ENCODE measurements around the gene PURA. TPM values are rescaled to one million over a fixed set of nuclear protein-coding genes. Genes with fewer than 3 reads are reported as not detected.

The PURA gene
- total and polyA plus RNA-seq, 2 donors (not counting 1 experiment from before 2014, with no cell fraction given), result 2.2 to 23.5 TPM

- Histone ChIP-seq H4K20me1 (ENCODE audit: control insufficient read depth, insufficient read depth, low read length, poor library complexity, severe bottlenecking) (peaks cover 54% of the 10 kb centered on the region), H3K79me2 (ENCODE audit: control insufficient read depth, insufficient read depth, low read length) (peaks cover 37% of the 10 kb centered on the region), H2AFZ (ENCODE audit: insufficient read depth, low read depth, low read length, poor library complexity, severe bottlenecking) (no peak overlapping the region), H3K4me3 (ENCODE audit: control extremely low read depth in 1 of 5, extremely low read depth in 1 of 5, insufficient read depth in 1 of 5, low read depth in 2 of 5, low read length in 4 of 5) (no peak overlapping the region), H3K4me2 (replicated peaks; ENCODE audit: low read depth, low read length, poor library complexity, severe bottlenecking) (no peak overlapping the region), H3K27ac (ENCODE audit: low read length in 2 of 2) (no peak overlapping the region), H3K9ac (ENCODE audit: low read length) (no peak overlapping the region), H3K27me3 (replicated peaks in 1 of 4; ENCODE audit: control extremely low read depth in 1 of 4, control insufficient read depth in 3 of 4, insufficient read depth in 4 of 4, low read length in 3 of 4) (no peaks in the 10 kb centered on the region), H3K4me1 (ENCODE audit: control insufficient read depth in 2 of 2, insufficient read depth in 2 of 2, low read length in 2 of 2) (peaks cover 8 to 11% of the 10 kb centered on the region in 2 donors), H3K36me3 (replicated peaks in 1 of 2; ENCODE audit: control extremely low read depth in 1 of 2, control insufficient read depth in 1 of 2, extremely low read depth in 1 of 2, insufficient read depth in 2 of 2, low read length in 1 of 2) (no peaks in the 10 kb centered on the region), H3K9me3 (ENCODE audit: control extremely low read depth in 1 of 3, control insufficient read depth in 2 of 3, insufficient read depth in 1 of 3, low read length in 2 of 3) (no peaks in the 10 kb centered on the region)
- DNase-seq (no peak), ATAC-seq (ENCODE audit: low read depth) (no peak)
- no peaks in the 10 kb centered on the region for H3K9me3 Mint-ChIP-seq (ENCODE audit: insufficient read depth)
- intact Hi-C loops (cut with micrococcal nuclease), result no loop called here
- H3K4me3 Mint-ChIP-seq, result no peak overlapping the region
- CTCF ChIA-PET, result interaction anchor here (0.9 to 7.2 kb wide), 3 partner anchors 11 to 60 kb away, joined by 3 to 62 read pairs (median 14); no protein-coding TSS in a partner anchor
- WGBS (ENCODE audit: insufficient coverage), result 100% methylated on average over 4 of the region's 4 CpGs
- no peak overlapping the region for H3K27ac Mint-ChIP-seq
- TF ChIP-seq CTCF (IDR thresholded peaks at IDR 0.05) (no peak), EZH2 (IDR thresholded peaks at IDR 0.05; ENCODE audit: borderline replicate concordance, insufficient read depth, low read depth, low read length, poor library complexity, severe bottlenecking) (no peak)
- no peaks in the 10 kb centered on the region for H3K27me3 Mint-ChIP-seq
- peaks cover 32% of the 10 kb centered on the region for H3K4me1 Mint-ChIP-seq
- POLR2A ChIA-PET, result interaction anchor here (1.6 kb wide), 1 partner anchor 20 kb away, joined by 3 read pairs; the partner anchor contains the start of gene PURA
Observed at GRCh38 chr5:140133514-140134167, 19.7 kb downstream of the PURA start.

- Histone ChIP-seq H3K27me3 (replicated peaks in 1 of 4; ENCODE audit: control extremely low read depth in 1 of 4, control insufficient read depth in 3 of 4, insufficient read depth in 4 of 4, low read length in 3 of 4) (no peaks in the 10 kb centered on the region), H3K4me2 (replicated peaks; ENCODE audit: low read depth, low read length, poor library complexity, severe bottlenecking) (no peak overlapping the region), H3K9me3 (ENCODE audit: control extremely low read depth in 1 of 3, control insufficient read depth in 2 of 3, insufficient read depth in 1 of 3, low read length in 2 of 3) (no peaks in the 10 kb centered on the region), H3K4me3 (ENCODE audit: control extremely low read depth in 1 of 5, extremely low read depth in 1 of 5, insufficient read depth in 1 of 5, low read depth in 2 of 5, low read length in 4 of 5) (no peak overlapping the region), H3K4me1 (ENCODE audit: control insufficient read depth in 2 of 2, insufficient read depth in 2 of 2, low read length in 2 of 2) (peaks cover 8 to 11% of the 10 kb centered on the region in 2 donors), H2AFZ (ENCODE audit: insufficient read depth, low read depth, low read length, poor library complexity, severe bottlenecking) (no peak overlapping the region), H3K79me2 (ENCODE audit: control insufficient read depth, insufficient read depth, low read length) (peaks cover 45% of the 10 kb centered on the region), H3K27ac (ENCODE audit: low read length in 2 of 2) (no peak overlapping the region), H3K36me3 (replicated peaks in 1 of 2; ENCODE audit: control extremely low read depth in 1 of 2, control insufficient read depth in 1 of 2, extremely low read depth in 1 of 2, insufficient read depth in 2 of 2, low read length in 1 of 2) (no peaks in the 10 kb centered on the region), H4K20me1 (ENCODE audit: control insufficient read depth, insufficient read depth, low read length, poor library complexity, severe bottlenecking) (peaks cover 62% of the 10 kb centered on the region), H3K9ac (ENCODE audit: low read length) (no peak overlapping the region)
- intact Hi-C loops (cut with micrococcal nuclease), result no loop called here
- no peaks in the 10 kb centered on the region for H3K9me3 Mint-ChIP-seq (ENCODE audit: insufficient read depth)
- WGBS (ENCODE audit: insufficient coverage), result 100% methylated on average over 2 of the region's 2 CpGs
- ATAC-seq (ENCODE audit: low read depth), result no peak
- TF ChIP-seq EZH2 (IDR thresholded peaks at IDR 0.05; ENCODE audit: borderline replicate concordance, insufficient read depth, low read depth, low read length, poor library complexity, severe bottlenecking) (no peak), CTCF (IDR thresholded peaks at IDR 0.05) (no peak)
- no peaks in the 10 kb centered on the region for H3K27me3 Mint-ChIP-seq
- DNase-seq, result no peak
- ChIA-PET POLR2A (no interaction called here), CTCF (interaction anchor here (0.9 to 7.2 kb wide), 3 partner anchors 11 to 60 kb away, joined by 3 to 62 read pairs (median 14); no protein-coding TSS in a partner anchor)
- H3K27ac Mint-ChIP-seq, result no peak overlapping the region
- peaks cover 32% of the 10 kb centered on the region for H3K4me1 Mint-ChIP-seq
- H3K4me3 Mint-ChIP-seq, result no peak overlapping the region
Observed at GRCh38 chr5:140134277-140134935, 20.5 kb downstream of the PURA start.

Data from B cell (primary cell).